C4-2B (cell line): Measurements from ENCODE around the gene GMEB2.

Experiments
- H3K27ac ChIP-seq: fragments of 450-650 bp; 2 replicates; pipeline ENCODE4 v1.5.1; 2017
- CTCF ChIP-seq: fragments of 450-650 bp; conservative IDR thresholded peaks from 2 replicates; pipeline ENCODE4 v1.5.1; 2017; ENCODE audit warnings: mild to moderate bottlenecking
- ZFX ChIP-seq: fragments of 450-650 bp; IDR thresholded peaks from 2 replicates; pipeline ENCODE4 v1.6.1; 2017

GMEB2 gene

GRCh38 chr20:63598479-63599395 lies 28.2 kb downstream of the GMEB2 start:
- no peak overlapping the region for H3K27ac ChIP-seq
- no peak for TF ChIP-seq CTCF
- TF ChIP-seq ZFX: no peak

DNA sequence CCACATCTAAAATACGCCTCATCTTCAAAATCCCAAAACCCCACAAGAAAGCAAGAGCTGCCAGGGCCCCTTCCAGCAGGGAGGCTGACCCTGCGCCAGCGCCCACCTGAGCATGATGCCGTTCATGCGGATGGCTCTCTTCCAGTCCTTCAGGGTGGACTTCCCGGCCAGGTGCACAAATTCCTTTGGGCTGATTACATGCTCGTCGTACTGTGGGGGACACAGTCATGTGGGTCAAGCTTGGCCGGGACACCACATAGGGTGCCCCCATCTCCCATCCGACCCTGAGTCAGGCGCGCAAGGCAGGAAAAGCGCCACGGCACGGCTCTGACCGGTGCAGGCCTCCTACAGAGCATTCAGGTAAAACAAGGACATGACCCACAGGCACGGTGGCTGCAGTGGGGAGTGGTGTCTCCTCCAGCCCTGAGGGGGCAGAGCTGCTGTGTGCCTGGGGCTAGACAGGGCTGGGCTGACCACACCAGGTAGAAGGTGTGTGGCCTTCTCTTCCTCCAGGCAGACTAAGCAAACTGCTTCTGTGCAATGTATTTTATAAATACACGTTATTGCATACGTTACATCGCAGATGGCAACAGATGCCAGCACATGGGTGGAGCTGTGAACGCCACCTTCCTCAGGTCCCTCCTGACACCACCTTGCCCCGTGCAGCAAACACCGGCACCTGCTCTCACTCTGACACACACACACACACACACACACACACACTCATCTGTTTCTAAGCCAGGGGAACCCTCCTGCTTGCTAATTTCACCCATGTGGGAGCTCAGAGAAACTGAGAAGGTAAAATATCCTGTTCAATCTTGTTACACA lies 29.0 kb downstream of the GMEB2 start:
- TF ChIP-seq ZFX (no peak), CTCF (no peak)

DNA sequence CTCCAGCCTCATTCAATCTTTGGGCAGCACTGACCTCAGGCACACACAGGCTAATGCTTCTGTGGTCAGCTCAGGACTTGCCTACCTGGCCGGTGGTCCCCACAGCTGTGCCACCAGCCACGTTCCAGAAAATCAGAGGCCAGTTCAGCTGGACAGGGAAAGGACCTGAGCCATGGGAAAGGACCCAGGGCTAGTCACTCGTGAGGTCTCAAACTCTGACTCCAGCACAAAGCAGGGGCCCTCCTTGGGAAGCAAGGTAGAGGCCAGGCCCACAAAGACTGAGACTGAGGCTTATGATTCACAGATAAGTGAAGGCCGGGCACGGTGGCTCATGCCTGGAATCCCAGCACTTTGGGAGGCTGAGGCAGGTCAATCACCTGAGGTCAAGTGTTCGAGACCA lies 30.5 kb downstream of the GMEB2 start:
- no peak overlapping the region for H3K27ac ChIP-seq
- TF ChIP-seq ZFX (no peak), CTCF (no peak)

More for the DNA sequence above, 29.0 kb downstream of the GMEB2 start:
- no peak overlapping the region for H3K27ac ChIP-seq

- H3K27ac ChIP-seq: no peak overlapping the region
- TF ChIP-seq CTCF (no peak), ZFX (no peak)
These were observed 31.3 kb downstream of the GMEB2 start for GRCh38 chr20:63595416-63596127.

GRCh38 chr20:63594043-63594561 lies 32.8 kb downstream of the GMEB2 start:
- no peak for TF ChIP-seq CTCF
- TF ChIP-seq ZFX: no peak
- no peak overlapping the region for H3K27ac ChIP-seq

GRCh38 chr20:63592661-63593060 lies 34.2 kb downstream of the GMEB2 start:
- TF ChIP-seq ZFX (no peak), CTCF (no peak)
- no peak overlapping the region for H3K27ac ChIP-seq
